B cell (primary cell): ENCODE measurements around the gene NEUROD6.

Experiments used
- EZH2 ChIP-seq: IDR thresholded peaks from 2 replicates; pipeline ENCODE4 v1.6.1; 2012; ENCODE audit warnings: borderline replicate concordance, low read depth, mild to moderate bottlenecking, moderate library complexity, low read length; ENCODE audit not compliant: insufficient read depth, poor library complexity, severe bottlenecking
- TF ChIP-seq, protein P1 (sequence below): fragments of 200-600 bp; IDR thresholded peaks from one replicate; pipeline ENCODE4 v1.8.0; 2022; ENCODE audit warnings: antibody characterized with exemption, mild to moderate bottlenecking

DNA sequence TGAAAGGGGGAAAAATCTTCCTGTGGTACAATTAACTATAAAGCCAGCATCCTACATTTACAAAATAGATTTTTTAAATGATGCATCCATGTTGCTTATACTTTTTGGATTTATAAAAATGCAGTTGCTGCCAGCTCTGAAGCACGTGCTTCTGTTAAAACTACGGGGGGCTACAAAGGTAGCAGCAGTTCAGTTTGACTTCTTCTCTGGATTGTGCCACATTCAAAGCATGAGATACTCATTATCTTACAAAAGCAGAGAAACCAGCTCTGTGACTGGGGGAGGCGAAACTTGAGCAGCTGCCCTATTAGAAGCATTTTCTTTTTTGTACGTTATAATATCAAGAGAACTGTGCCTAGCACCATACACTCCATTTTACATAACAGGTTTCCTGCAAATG is 31.1 kb downstream of the NEUROD6 start:
- TF ChIP-seq, protein P1, sequence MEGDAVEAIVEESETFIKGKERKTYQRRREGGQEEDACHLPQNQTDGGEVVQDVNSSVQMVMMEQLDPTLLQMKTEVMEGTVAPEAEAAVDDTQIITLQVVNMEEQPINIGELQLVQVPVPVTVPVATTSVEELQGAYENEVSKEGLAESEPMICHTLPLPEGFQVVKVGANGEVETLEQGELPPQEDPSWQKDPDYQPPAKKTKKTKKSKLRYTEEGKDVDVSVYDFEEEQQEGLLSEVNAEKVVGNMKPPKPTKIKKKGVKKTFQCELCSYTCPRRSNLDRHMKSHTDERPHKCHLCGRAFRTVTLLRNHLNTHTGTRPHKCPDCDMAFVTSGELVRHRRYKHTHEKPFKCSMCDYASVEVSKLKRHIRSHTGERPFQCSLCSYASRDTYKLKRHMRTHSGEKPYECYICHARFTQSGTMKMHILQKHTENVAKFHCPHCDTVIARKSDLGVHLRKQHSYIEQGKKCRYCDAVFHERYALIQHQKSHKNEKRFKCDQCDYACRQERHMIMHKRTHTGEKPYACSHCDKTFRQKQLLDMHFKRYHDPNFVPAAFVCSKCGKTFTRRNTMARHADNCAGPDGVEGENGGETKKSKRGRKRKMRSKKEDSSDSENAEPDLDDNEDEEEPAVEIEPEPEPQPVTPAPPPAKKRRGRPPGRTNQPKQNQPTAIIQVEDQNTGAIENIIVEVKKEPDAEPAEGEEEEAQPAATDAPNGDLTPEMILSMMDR = no peak
- TF ChIP-seq EZH2 = no peak
